Heart left ventricle (tissue), 13 donors: ENCODE measurements around the gene SRPRB.

Source experiments
- CTCF ChIP-seq, 12 donors: fragments of 200-600 bp; sonication (generic) in 4 of 12; IDR thresholded peaks; one replicate each; pipeline versions ENCODE4 v1.5.0 to v1.8.0; 2018 to 2022; ENCODE audit warnings: antibody characterized with exemption in 12 of 12, mild to moderate bottlenecking in 5 of 12
- POLR2A ChIP-seq, 2 donors: fragments of 450-650 bp; IDR thresholded peaks; one replicate each; pipeline ENCODE4 v1.6.1; 2017; ENCODE audit warnings: antibody characterized with exemption in 2 of 2, mild to moderate bottlenecking in 2 of 2, moderate library complexity in 2 of 2
- donor health status: ischemic (EF 13 %, LVEDD 7.1; RV severe dilation, severe dysfunction).
- donor health status: DM: no; HTN: yes; CAD: no.
- donor health status: DM: no; HTN: no; CAD: no.
- donor health status: ischemic (EF 25% LVEDD 6.9; RV normal size, moderate dysfunction).
- donor health status: ischemic (EF 25% LVEDD 5.7; RV mildly dilated, moderate dysfunction).
- donor health status: ischemic (EF 35%, LVEDD 5.7; RV mildly dilated, moderate dysfunction).
- donor health status: nonischemic (EF 11% LVEDD 7.7; RV severe dilation, severe dysfunction).
- donor health status: DM: yes; HTN: yes; CAD: no.
- donor health status: PGD.
- donor health status: ischemic (EF 29% LVEDD 5.4; RV normal size, mild dysfunction).
- donor health status: nonischemic (EF 23%, LVEDD 6.1; RV moderate dilation, normal function).

- TF ChIP-seq CTCF (IDR thresholded peaks at IDR 0.05) (no peak), POLR2A (IDR thresholded peaks at IDR 0.05) (no peak)
These were observed 19.4 kb downstream of the SRPRB start for GRCh38 chr3:133824961-133825485.
